Activated naive CD8-positive, alpha-beta T cell treated with anti-CD3 and anti-CD28 coated beads for 36 hours (primary cell): ENCODE measurements around the gene IFRD2. TPM values are rescaled to one million over a fixed set of nuclear protein-coding genes. Genes with fewer than 3 reads are reported as not detected.
"Not testable (repeated sequence)": the region's sequence is repeated elsewhere in the genome, so short reads cannot be mapped to it uniquely, and the experiment has no call there.

Experiments used
- DNase-seq: peaks from one replicate; pipeline ENCODE4 v3.0.0; 2021
- H3K27ac Mint-ChIP-seq: one replicate; pipeline ENCODE4 v1.8.0; 2022; ENCODE audit warnings: mild to moderate bottlenecking, moderate library complexity, mixed read lengths
- H3K27me3 Mint-ChIP-seq: one replicate; pipeline ENCODE4 v1.8.0; 2022; ENCODE audit warnings: mild to moderate bottlenecking, mixed read lengths
- H3K36me3 Mint-ChIP-seq: one replicate; pipeline ENCODE4 v1.8.0; 2021; ENCODE audit warnings: mild to moderate bottlenecking, mixed read lengths
- H3K4me1 Mint-ChIP-seq: one replicate; pipeline ENCODE4 v1.8.0; 2021; ENCODE audit warnings: mixed read lengths
- H3K4me3 Mint-ChIP-seq: one replicate; pipeline ENCODE4 v1.8.0; 2022; ENCODE audit warnings: mild to moderate bottlenecking, moderate library complexity, mixed read lengths
- H3K9me3 Mint-ChIP-seq: one replicate; pipeline ENCODE4 v1.8.0; 2022; ENCODE audit warnings: mixed read lengths
- total RNA-seq, 2 experiments: library from RNA; stranded (reverse); gene quantifications; one replicate each; pipeline ENCODE4 v1.2.3, GENCODE V29; 2021

The IFRD2 gene
- total RNA-seq, 2 experiments from 2014 or later, result 177 to 182 TPM

GRCh38 chr3:50246517-50246954 is 45.7 kb downstream of the IFRD2 start:
- Mint-ChIP-seq H3K4me1 (peaks cover 67% of the 10 kb centered on the region), H3K4me3 (peak overlapping the region; percentile 71), H3K27me3 (no peaks in the 10 kb centered on the region), H3K36me3 (peaks cover 2% of the 10 kb centered on the region), H3K9me3 (no peaks in the 10 kb centered on the region), H3K27ac (peak overlapping the region; percentile 90)
- peak; percentile 89 for DNase-seq

- peak; percentile 96 for DNase-seq
- Mint-ChIP-seq H3K36me3 (peaks cover under 1% of the 10 kb centered on the region), H3K4me3 (peak overlapping the region; percentile 71), H3K4me1 (peaks cover 66% of the 10 kb centered on the region), H3K27ac (peak overlapping the region; percentile 90), H3K27me3 (no peaks in the 10 kb centered on the region), H3K9me3 (no peaks in the 10 kb centered on the region)
Observed at GRCh38 chr3:50245831-50246516, 46.3 kb downstream of the IFRD2 start.

- Mint-ChIP-seq H3K9me3 (no peaks in the 10 kb centered on the region), H3K27ac (peak overlapping the region; percentile 90), H3K4me3 (peak overlapping the region; percentile 71), H3K36me3 (no peaks in the 10 kb centered on the region), H3K4me1 (peaks cover 66% of the 10 kb centered on the region), H3K27me3 (no peaks in the 10 kb centered on the region)
- peak; percentile 18 for DNase-seq
Observed at GRCh38 chr3:50245251-50245745, 46.9 kb downstream of the IFRD2 start.

GRCh38 chr3:50244813-50245212 is 47.4 kb downstream of the IFRD2 start:
- H3K4me3 Mint-ChIP-seq, H3K27me3 Mint-ChIP-seq, H3K9me3 Mint-ChIP-seq, DNase-seq, H3K36me3 Mint-ChIP-seq: not testable (repeated sequence)
- Mint-ChIP-seq H3K4me1 (peaks cover 66% of the 10 kb centered on the region), H3K27ac (peak overlapping the region; percentile 90)

GRCh38 chr3:50243543-50243895 is 48.7 kb downstream of the IFRD2 start:
- Mint-ChIP-seq H3K4me1 (peaks cover 76% of the 10 kb centered on the region), H3K36me3 (peaks cover 5% of the 10 kb centered on the region), H3K27me3 (no peaks in the 10 kb centered on the region), H3K4me3 (no peak overlapping the region), H3K9me3 (no peaks in the 10 kb centered on the region), H3K27ac (peak overlapping the region; percentile 95)
- DNase-seq, result no peak

GRCh38 chr3:50242851-50243542 is 49.2 kb downstream of the IFRD2 start:
- H3K9me3 Mint-ChIP-seq, result no peaks in the 10 kb centered on the region
- peak overlapping the region; percentile 95 for H3K27ac Mint-ChIP-seq
- H3K27me3 Mint-ChIP-seq, result no peaks in the 10 kb centered on the region
- peaks cover 6% of the 10 kb centered on the region for H3K36me3 Mint-ChIP-seq
- peak overlapping the region; percentile 68 for H3K4me3 Mint-ChIP-seq
- peak; percentile 55 for DNase-seq
- peaks cover 76% of the 10 kb centered on the region for H3K4me1 Mint-ChIP-seq

GRCh38 chr3:50242381-50242770 is 49.9 kb downstream of the IFRD2 start:
- Mint-ChIP-seq H3K4me3 (peak overlapping the region; percentile 68), H3K36me3 (peaks cover 12% of the 10 kb centered on the region), H3K4me1 (peaks cover 75% of the 10 kb centered on the region), H3K27me3 (no peaks in the 10 kb centered on the region), H3K9me3 (no peaks in the 10 kb centered on the region), H3K27ac (peak overlapping the region; percentile 95)
- no peak for DNase-seq

- H3K36me3 Mint-ChIP-seq, result peaks cover 17% of the 10 kb centered on the region
- no peak for DNase-seq
- no peaks in the 10 kb centered on the region for H3K27me3 Mint-ChIP-seq
- no peak overlapping the region for H3K4me3 Mint-ChIP-seq
- peaks cover 70% of the 10 kb centered on the region for H3K4me1 Mint-ChIP-seq
- H3K9me3 Mint-ChIP-seq, result no peaks in the 10 kb centered on the region
- H3K27ac Mint-ChIP-seq, result peak overlapping the region; percentile 95
Observed at GRCh38 chr3:50241713-50242380, 50.4 kb downstream of the IFRD2 start.

- peaks cover 21% of the 10 kb centered on the region for H3K36me3 Mint-ChIP-seq
- H3K27me3 Mint-ChIP-seq, result no peaks in the 10 kb centered on the region
- H3K27ac Mint-ChIP-seq, result peak overlapping the region; percentile 95
- peak overlapping the region; percentile 42 for H3K4me3 Mint-ChIP-seq
- no peaks in the 10 kb centered on the region for H3K9me3 Mint-ChIP-seq
- H3K4me1 Mint-ChIP-seq, result peaks cover 64% of the 10 kb centered on the region
- no peak for DNase-seq
Observed at GRCh38 chr3:50241163-50241562, 51.1 kb downstream of the IFRD2 start.

GRCh38 chr3:50239649-50240048 is 52.6 kb downstream of the IFRD2 start:
- Mint-ChIP-seq H3K27ac (peak overlapping the region; percentile 69), H3K27me3 (no peaks in the 10 kb centered on the region), H3K4me3 (peak overlapping the region; percentile 96), H3K36me3 (peaks cover 21% of the 10 kb centered on the region), H3K4me1 (peaks cover 60% of the 10 kb centered on the region), H3K9me3 (no peaks in the 10 kb centered on the region)
- DNase-seq, result no peak

- DNase-seq, result no peak
- Mint-ChIP-seq H3K4me1 (peaks cover 52% of the 10 kb centered on the region), H3K9me3 (no peaks in the 10 kb centered on the region), H3K4me3 (peak overlapping the region; percentile 96), H3K36me3 (peaks cover 21% of the 10 kb centered on the region), H3K27me3 (no peaks in the 10 kb centered on the region), H3K27ac (peak overlapping the region; percentile 92)
Observed at GRCh38 chr3:50238549-50239026, 53.6 kb downstream of the IFRD2 start.

GRCh38 chr3:50237754-50238548 is 54.3 kb downstream of the IFRD2 start:
- H3K27ac Mint-ChIP-seq, result peak overlapping the region; percentile 92
- peaks cover 48% of the 10 kb centered on the region for H3K4me1 Mint-ChIP-seq
- no peaks in the 10 kb centered on the region for H3K9me3 Mint-ChIP-seq
- peak; percentile 91 for DNase-seq
- no peaks in the 10 kb centered on the region for H3K27me3 Mint-ChIP-seq
- peak overlapping the region; percentile 96 for H3K4me3 Mint-ChIP-seq
- H3K36me3 Mint-ChIP-seq, result peaks cover 21% of the 10 kb centered on the region
